A673 (cell line): Measurements from ENCODE around the gene LDLRAD3.

ENCODE experiments used
- CTCF ChIP-seq: fragments of 300-800, 200-600 bp; sonication (generic); conservative IDR thresholded peaks from 2 replicates; pipeline ENCODE4 v1.5.1; 2017; ENCODE audit warnings: low read depth, mild to moderate bottlenecking, antibody characterized with exemption, low read length, moderate library complexity, mixed read lengths
- EZH2 ChIP-seq: fragments of 200-600 bp; sonication (generic); IDR thresholded peaks from 2 replicates; pipeline ENCODE4 v1.6.1; 2017; ENCODE audit warnings: borderline replicate concordance, low read depth, mild to moderate bottlenecking, mixed read lengths, antibody characterized with exemption, low read length; ENCODE audit not compliant: poor library complexity, severe bottlenecking

- TF ChIP-seq CTCF, result no peak
- TF ChIP-seq EZH2, result no peak
Observed at GRCh38 chr11:35905646-35906276, 38.1 kb upstream of the LDLRAD3 start.
